GM20000 (cell line): ENCODE data around the gene ISX.
"Not testable (repeated sequence)": the region's sequence is repeated elsewhere in the genome, so short reads cannot be mapped to it uniquely, and the experiment has no call there.

Experiments used
- DNase-seq: peaks from one replicate; pipeline ENCODE4 v3.0.0; 2012; ENCODE audit warnings: low spot score
- TF ChIP-seq, protein P1 (sequence below): IDR thresholded peaks from 2 replicates; pipeline ENCODE4 v1.5.1; 2012; ENCODE audit warnings: mild to moderate bottlenecking, control low read depth; ENCODE audit errors: extremely low read depth, missing control alignments

The ISX gene

GRCh38 chr22:35024364-35024692 is 41.6 kb upstream of the ISX start:
- TF ChIP-seq, protein P1, sequence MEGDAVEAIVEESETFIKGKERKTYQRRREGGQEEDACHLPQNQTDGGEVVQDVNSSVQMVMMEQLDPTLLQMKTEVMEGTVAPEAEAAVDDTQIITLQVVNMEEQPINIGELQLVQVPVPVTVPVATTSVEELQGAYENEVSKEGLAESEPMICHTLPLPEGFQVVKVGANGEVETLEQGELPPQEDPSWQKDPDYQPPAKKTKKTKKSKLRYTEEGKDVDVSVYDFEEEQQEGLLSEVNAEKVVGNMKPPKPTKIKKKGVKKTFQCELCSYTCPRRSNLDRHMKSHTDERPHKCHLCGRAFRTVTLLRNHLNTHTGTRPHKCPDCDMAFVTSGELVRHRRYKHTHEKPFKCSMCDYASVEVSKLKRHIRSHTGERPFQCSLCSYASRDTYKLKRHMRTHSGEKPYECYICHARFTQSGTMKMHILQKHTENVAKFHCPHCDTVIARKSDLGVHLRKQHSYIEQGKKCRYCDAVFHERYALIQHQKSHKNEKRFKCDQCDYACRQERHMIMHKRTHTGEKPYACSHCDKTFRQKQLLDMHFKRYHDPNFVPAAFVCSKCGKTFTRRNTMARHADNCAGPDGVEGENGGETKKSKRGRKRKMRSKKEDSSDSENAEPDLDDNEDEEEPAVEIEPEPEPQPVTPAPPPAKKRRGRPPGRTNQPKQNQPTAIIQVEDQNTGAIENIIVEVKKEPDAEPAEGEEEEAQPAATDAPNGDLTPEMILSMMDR, result no peak
- no peak for DNase-seq

DNA sequence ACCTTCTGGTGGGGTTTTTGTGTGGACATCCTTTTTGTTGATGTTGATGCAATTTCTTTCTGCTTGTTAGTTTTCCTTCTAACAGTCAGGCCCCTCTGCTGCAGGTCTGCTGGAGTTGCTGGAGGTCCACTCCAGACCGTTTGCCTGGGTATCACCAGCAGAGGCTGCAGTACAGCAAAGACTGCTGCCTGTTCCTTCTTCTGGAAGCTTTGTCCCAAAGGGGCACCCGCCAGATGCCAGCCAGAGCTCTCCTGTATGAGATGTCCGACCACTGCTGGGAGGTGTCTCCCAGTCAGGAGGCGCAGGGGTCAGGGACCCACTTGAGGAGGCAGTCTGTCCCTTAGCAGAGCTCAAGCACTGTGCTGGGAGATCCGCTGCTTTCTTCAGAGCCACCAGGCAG is 35.8 kb upstream of the ISX start:
- DNase-seq, result not testable (repeated sequence)

- DNase-seq, result no peak
- TF ChIP-seq, protein P1, result no peak
These were observed 33.4 kb upstream of the ISX start for GRCh38 chr22:35032571-35032970.

DNA sequence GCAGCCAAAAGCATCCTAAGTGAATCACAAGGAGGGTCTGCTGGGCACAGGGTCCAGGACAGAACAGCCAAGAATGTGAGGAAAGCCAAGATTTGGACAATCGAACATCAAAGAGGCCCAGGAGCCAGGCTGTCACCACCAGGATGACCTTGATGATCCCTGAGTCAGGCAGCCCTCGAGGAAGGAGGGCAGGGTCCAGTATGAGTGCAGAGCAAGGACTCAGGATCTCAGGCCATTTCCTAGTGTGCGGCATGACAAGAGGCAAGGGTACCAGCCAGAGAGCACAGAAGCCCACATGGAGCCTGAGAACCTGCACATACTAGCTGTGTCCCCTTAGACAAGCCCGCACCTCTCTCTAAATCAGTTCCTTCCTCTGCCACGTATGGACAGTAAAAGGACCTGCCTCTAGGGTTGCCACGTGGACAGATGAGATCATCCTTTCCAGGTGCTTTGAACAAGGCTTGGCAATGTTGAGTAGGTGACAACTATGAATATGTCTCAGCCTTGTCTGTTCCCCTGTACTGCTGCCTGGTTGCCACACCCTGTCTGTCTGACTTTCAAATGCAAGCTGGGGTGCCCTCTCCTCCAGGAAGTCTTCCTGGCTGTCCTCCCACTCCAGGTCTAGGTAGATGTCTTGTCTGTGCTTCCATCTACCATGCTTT is 32.2 kb upstream of the ISX start:
- TF ChIP-seq, protein P1, result no peak
- DNase-seq, result no peak

GRCh38 chr22:35034963-35035362 is 31.0 kb upstream of the ISX start:
- DNase-seq, result no peak
- TF ChIP-seq, protein P1, result no peak

- DNase-seq, result no peak
- TF ChIP-seq, protein P1, result no peak
These were observed 28.9 kb upstream of the ISX start for GRCh38 chr22:35037089-35037488.

- DNase-seq, result no peak
- TF ChIP-seq, protein P1, result no peak
These were observed 26.3 kb upstream of the ISX start for GRCh38 chr22:35039625-35040024.

GRCh38 chr22:35043252-35043933 is 22.6 kb upstream of the ISX start:
- TF ChIP-seq, protein P1, result peak; percentile 62
- DNase-seq, result peak; percentile 60
